Ascending aorta (tissue), 2 donors: Measurements from ENCODE around the gene GRPEL2. TPM values are rescaled to one million over a fixed set of nuclear protein-coding genes. Genes with fewer than 3 reads are reported as not detected.

Experiments
- DNase-seq, 2 donors: peaks; one replicate each; pipeline ENCODE4 v3.0.0-alpha.2; 2019; ENCODE audit warnings: low spot score in 2 of 2
- H3K27ac ChIP-seq, 2 donors: fragments of 200-600 bp; sonication (generic); one replicate each; pipeline ENCODE4 v1.5.1; 2016 to 2017; ENCODE audit warnings: mild to moderate bottlenecking in 1 of 2
- H3K27me3 ChIP-seq: fragments of 200-600 bp; sonication (generic); one replicate; pipeline ENCODE4 v1.5.1; 2017
- H3K36me3 ChIP-seq, 2 donors: fragments of 200-600 bp; sonication (generic); one replicate each; pipeline ENCODE4 v1.5.1; 2016
- H3K4me1 ChIP-seq, 2 donors: fragments of 200-600 bp; sonication (generic); one replicate each; pipeline ENCODE4 v1.5.1; 2016 to 2017; ENCODE audit warnings: mild to moderate bottlenecking in 1 of 2
- H3K4me3 ChIP-seq, 2 donors: fragments of 200-600 bp; sonication (generic); one replicate each; pipeline ENCODE4 v1.5.1; 2016 to 2017; ENCODE audit warnings: mild to moderate bottlenecking in 1 of 2
- H3K9me3 ChIP-seq, 2 donors: fragments of 200-600 bp; sonication (generic); one replicate each; pipeline ENCODE4 v1.5.1; 2016
- intact Hi-C: fragments of 100-400 bp; cut with DNase I; formaldehyde crosslinking; loops from one replicate; pipeline ENCODE4 v1.15.1; 2023
- total RNA-seq: library from RNA; depleted of rRNA; stranded (reverse); fragments of >200 nt; gene quantifications from one replicate; pipeline ENCODE4 v1.1.0, GENCODE V29; 2016
- TF ChIP-seq, protein P1 (sequence below), 3 experiments: fragments of 200-600 bp in 2 of 3; fragments of 450-650 bp in 1 of 3; sonication (generic) in 2 of 3; IDR thresholded peaks; one replicate each; pipeline ENCODE4 v1.5.1; 2016 to 2019; ENCODE audit warnings: antibody characterized with exemption in 3 of 3, mild to moderate bottlenecking in 1 of 3, moderate library complexity in 1 of 3

The GRPEL2 gene
- total RNA-seq, 1 donor from 2014 or later, result 7.8 TPM

DNA sequence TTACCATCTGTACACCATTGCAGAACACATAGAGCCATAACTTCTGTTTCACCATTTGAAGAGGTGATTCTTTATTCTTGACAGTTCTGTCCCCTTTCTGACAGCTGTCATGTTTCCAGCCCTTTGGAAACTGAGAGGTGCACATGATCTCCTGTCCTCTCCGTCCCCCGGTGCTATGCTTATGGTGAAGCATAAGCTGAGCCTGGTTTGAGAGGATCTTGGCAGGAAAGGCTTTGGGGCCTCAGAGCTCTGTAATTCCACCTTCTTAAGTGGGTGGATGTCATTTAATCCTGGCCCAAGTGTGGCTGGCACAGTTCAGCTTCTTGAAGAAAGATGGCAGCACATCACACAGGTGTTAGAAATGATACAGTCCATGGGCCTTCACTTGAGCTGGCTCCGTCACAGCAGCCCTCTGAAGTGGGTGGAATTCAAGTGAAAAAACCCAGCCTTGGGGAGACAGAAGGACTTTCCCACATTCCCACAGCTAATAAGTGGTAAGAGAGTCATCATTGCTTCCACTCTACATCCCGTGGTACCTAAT lies 30.7 kb upstream of the GRPEL2 start:
- TF ChIP-seq, protein P1, sequence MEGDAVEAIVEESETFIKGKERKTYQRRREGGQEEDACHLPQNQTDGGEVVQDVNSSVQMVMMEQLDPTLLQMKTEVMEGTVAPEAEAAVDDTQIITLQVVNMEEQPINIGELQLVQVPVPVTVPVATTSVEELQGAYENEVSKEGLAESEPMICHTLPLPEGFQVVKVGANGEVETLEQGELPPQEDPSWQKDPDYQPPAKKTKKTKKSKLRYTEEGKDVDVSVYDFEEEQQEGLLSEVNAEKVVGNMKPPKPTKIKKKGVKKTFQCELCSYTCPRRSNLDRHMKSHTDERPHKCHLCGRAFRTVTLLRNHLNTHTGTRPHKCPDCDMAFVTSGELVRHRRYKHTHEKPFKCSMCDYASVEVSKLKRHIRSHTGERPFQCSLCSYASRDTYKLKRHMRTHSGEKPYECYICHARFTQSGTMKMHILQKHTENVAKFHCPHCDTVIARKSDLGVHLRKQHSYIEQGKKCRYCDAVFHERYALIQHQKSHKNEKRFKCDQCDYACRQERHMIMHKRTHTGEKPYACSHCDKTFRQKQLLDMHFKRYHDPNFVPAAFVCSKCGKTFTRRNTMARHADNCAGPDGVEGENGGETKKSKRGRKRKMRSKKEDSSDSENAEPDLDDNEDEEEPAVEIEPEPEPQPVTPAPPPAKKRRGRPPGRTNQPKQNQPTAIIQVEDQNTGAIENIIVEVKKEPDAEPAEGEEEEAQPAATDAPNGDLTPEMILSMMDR (IDR thresholded peaks at IDR 0.05), result no peak
- Histone ChIP-seq H3K4me3 (no peak overlapping the region), H3K27ac (no peak overlapping the region), H3K9me3 (no peaks in the 10 kb centered on the region), H3K36me3 (no peaks in the 10 kb centered on the region), H3K4me1 (no peaks in the 10 kb centered on the region), H3K27me3 (no peaks in the 10 kb centered on the region)
- no peak for DNase-seq
- intact Hi-C loops, result loop anchor here (5.0 kb wide), 1 partner anchor 303 kb away; no protein-coding TSS in a partner anchor

DNA sequence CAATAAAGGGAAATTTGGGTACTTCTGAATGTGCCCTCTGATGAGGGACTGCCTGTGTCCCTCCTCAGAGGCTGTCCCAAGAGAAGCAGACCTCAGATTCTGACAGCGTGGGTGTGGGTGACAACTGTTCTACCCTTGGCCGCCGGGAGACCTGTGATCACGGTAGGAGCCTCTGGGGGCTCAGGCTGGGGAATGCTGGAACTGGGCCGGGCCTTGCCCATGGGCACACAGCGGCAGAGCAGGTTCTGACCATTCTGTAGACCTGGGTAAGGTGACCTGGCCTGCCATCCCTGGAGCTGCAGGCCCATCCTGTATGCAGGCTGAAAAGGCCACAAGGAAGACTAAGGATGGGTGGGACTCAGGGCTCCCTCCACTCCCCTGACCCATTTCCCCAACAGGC lies 29.5 kb upstream of the GRPEL2 start:
- H3K4me3 ChIP-seq, result no peak overlapping the region
- H3K36me3 ChIP-seq, result no peaks in the 10 kb centered on the region
- H3K9me3 ChIP-seq, result no peaks in the 10 kb centered on the region
- no peaks in the 10 kb centered on the region for H3K27me3 ChIP-seq
- TF ChIP-seq, protein P1 (IDR thresholded peaks at IDR 0.05), result no peak
- no peak overlapping the region for H3K27ac ChIP-seq
- intact Hi-C loops, result loop anchor here (5.0 kb wide), 1 partner anchor 302 kb away; no protein-coding TSS in a partner anchor
- H3K4me1 ChIP-seq, result peaks cover 0 to 4% of the 10 kb centered on the region in 2 donors
- DNase-seq, result no peak

DNA sequence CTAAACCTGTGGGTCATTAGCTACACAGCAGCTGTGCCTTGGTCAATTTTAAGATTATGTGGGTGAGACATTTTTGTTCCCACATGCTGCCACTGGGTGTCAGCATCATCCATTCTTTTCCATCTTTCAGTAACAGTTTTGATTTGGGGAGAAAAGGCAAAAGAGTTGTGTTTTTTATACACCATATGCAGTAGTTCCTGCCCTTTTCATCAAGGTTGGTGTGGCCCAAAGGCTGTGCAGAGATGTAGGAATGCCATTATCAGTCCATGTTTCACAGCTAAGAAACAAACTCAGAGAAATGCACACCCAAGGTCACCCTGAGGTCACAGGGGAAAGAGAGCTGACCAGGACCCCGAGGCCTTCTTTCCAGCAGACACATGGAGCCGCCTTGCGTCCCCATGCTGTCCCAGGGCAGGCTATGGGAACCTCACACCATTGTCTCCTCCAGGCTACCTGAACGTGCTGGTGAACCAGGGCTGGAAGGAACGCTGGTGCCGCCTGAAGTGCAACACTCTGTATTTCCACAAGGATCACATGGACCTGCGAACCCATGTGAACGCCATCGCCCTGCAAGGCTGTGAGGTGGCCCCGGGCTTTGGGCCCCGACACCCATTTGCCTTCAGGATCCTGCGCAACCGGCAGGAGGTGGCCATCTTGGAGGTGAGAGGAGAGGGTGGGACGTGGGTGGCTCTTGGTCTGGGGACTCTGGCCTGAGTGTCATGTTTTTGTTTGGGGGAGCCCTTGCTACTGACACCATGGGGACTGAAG lies 27.8 kb upstream of the GRPEL2 start:
- TF ChIP-seq, protein P1 (IDR thresholded peaks at IDR 0.05), result peak; percentile 43 to 67 (median 60)
- Histone ChIP-seq H3K4me3 (no peak overlapping the region), H3K27ac (no peak overlapping the region), H3K9me3 (no peaks in the 10 kb centered on the region), H3K27me3 (no peaks in the 10 kb centered on the region), H3K4me1 (peaks cover 0 to 6% of the 10 kb centered on the region in 2 donors), H3K36me3 (no peaks in the 10 kb centered on the region)
- DNase-seq, result no peak
- intact Hi-C loops, result loop anchor here (5.0 kb wide), 1 partner anchor 300 kb away; no protein-coding TSS in a partner anchor

DNA sequence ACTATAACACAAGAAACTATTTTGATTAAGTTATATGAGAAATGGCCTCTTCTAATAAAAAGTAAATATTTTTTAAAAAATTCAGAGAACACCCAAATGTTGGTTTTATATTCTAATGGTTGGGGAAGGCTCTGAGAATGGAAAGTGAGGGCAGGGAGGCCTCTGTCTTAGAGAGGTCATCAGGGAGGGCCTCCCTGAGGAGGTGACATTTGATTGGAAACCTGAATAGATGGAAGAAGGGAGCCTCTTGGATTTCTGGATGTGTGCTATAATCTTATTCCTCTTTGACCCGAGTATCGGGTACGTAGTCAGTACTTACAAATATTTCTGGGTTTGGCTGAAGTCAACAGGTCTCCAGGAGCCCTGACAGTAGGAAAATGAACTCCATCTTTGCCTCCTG lies 26.1 kb upstream of the GRPEL2 start:
- Histone ChIP-seq H3K9me3 (no peaks in the 10 kb centered on the region), H3K27me3 (no peaks in the 10 kb centered on the region), H3K4me3 (no peak overlapping the region), H3K36me3 (no peaks in the 10 kb centered on the region), H3K27ac (no peak overlapping the region), H3K4me1 (peaks cover 0 to 6% of the 10 kb centered on the region in 2 donors)
- TF ChIP-seq, protein P1 (IDR thresholded peaks at IDR 0.05), result no peak
- intact Hi-C loops, result loop anchor here (5.0 kb wide), 1 partner anchor 298 kb away; no protein-coding TSS in a partner anchor
- no peak for DNase-seq

DNA sequence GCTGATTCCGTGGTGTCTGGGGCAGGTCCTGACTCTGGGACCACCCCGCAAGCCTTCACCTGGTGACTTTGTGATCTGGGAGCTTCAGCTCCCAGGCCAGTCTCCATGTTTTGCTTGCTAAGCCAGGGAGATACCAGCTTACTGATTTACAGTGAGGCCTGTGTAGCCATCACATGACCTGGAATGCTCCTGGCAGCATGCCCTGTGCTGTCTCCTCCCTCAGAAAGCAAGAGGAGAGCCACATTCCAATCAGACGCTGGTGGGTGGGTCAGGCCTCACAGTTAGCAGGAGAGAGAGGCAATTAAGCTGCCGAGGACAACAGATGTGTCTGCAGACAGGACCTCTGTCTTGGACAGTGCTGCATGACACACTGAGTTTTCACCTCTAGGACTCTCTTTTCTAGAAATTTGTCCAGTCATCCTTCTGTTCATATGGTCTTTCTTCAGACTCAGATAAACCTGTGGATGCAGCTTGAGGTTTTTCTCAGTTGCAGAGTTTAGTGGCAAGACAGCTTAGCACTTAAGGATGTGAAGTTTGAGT lies 24.4 kb upstream of the GRPEL2 start:
- Histone ChIP-seq H3K4me1 (peaks cover 0 to 6% of the 10 kb centered on the region in 2 donors), H3K9me3 (no peaks in the 10 kb centered on the region), H3K4me3 (no peak overlapping the region), H3K27me3 (no peaks in the 10 kb centered on the region), H3K36me3 (no peaks in the 10 kb centered on the region), H3K27ac (peak overlapping the region in 1 of 2 donors; percentile 39)
- TF ChIP-seq, protein P1 (IDR thresholded peaks at IDR 0.05), result no peak
- DNase-seq, result peak in 1 of 2 donors; percentile 76
- intact Hi-C loops, result loop anchor here (2.0 kb wide), 1 partner anchor 244 kb away; no protein-coding TSS in a partner anchor
